ENCODE results near the gene ZNF653. TPM values are rescaled to one million over a fixed set of nuclear protein-coding genes. Genes with fewer than 3 reads are reported as not detected.

The ZNF653 gene
- total and polyA plus RNA-seq, 12 donors, result 2.3 to 7.8 (median 4.2) TPM

DNA sequence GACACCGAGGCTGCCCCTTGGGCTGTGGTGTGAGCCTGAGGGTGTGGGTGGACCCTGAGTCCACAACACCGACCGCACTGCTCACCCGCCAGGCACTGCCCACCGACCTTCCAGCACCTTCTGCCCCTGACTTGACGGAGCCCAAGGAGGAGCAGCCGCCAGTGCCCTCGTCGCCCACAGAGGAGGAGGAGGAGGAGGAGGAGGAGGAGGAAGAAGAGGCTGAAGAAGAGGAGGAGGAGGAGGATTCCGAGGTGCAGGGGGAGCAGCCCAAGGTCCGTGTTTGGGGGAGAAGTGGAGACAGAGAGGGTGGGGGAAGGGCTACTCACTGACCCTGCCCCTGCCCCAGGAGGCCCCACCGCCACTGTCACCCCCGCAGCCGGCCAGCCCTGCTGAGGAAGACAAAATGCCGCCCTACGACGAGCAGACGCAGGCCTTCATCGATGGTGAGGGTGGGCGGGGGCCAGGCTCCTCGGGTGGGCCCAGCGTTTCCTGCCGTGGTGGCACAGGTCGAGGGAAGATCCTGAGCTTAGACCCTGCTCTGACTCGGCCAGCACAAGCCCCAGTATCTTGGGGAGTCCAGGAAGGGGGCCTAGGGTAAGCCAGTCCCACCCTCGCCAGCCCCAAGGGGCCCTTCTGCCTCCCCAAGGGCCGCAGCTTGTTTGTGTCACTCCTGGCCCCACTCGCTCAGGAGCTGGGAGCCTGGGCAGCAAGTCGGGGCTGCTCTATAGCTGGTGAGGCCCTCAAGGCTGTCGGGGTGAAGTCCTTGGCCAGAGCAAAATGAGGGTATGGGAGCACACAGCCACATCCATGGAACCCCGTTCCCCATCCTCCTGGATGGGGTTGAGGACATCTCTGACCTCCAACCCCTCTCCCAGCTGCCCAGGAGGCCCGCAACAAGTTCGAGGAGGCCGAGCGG lies 58.0 kb downstream of the ZNF653 start:
- no peaks in the 10 kb centered on the region for H3K9me3 ChIP-seq
- ATAC-seq, result peak in 2 of 8 donors; percentile 5 to 12
- H3K4me3 ChIP-seq, result no peak overlapping the region
- H3K27me3 ChIP-seq, result peaks cover 0 to 3% (median 0%) of the 10 kb centered on the region in 7 donors
- no peak overlapping the region for H3K27ac ChIP-seq
- peaks cover 0 to 27% (median 0%) of the 10 kb centered on the region in 9 donors for H3K4me1 ChIP-seq
- intact Hi-C loops (cut with DNase I), result loop anchor here in 6 of 10 donors (2.0 to 10.0 kb wide), 4 partner anchors 70 to 155 kb away; partner anchors contain the start of gene TSPAN16 (in 2 of the 6)
- DNase-seq, result no peak
- TF ChIP-seq, protein P1, sequence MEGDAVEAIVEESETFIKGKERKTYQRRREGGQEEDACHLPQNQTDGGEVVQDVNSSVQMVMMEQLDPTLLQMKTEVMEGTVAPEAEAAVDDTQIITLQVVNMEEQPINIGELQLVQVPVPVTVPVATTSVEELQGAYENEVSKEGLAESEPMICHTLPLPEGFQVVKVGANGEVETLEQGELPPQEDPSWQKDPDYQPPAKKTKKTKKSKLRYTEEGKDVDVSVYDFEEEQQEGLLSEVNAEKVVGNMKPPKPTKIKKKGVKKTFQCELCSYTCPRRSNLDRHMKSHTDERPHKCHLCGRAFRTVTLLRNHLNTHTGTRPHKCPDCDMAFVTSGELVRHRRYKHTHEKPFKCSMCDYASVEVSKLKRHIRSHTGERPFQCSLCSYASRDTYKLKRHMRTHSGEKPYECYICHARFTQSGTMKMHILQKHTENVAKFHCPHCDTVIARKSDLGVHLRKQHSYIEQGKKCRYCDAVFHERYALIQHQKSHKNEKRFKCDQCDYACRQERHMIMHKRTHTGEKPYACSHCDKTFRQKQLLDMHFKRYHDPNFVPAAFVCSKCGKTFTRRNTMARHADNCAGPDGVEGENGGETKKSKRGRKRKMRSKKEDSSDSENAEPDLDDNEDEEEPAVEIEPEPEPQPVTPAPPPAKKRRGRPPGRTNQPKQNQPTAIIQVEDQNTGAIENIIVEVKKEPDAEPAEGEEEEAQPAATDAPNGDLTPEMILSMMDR (IDR thresholded peaks at IDR 0.05), result no peak
- 90 to 91% methylated on average over 33 to 35 of the region's 35 CpGs for WGBS, 2 donors
- H3K36me3 ChIP-seq, result peaks cover 0 to 84% (median 35%) of the 10 kb centered on the region in 9 donors

DNA sequence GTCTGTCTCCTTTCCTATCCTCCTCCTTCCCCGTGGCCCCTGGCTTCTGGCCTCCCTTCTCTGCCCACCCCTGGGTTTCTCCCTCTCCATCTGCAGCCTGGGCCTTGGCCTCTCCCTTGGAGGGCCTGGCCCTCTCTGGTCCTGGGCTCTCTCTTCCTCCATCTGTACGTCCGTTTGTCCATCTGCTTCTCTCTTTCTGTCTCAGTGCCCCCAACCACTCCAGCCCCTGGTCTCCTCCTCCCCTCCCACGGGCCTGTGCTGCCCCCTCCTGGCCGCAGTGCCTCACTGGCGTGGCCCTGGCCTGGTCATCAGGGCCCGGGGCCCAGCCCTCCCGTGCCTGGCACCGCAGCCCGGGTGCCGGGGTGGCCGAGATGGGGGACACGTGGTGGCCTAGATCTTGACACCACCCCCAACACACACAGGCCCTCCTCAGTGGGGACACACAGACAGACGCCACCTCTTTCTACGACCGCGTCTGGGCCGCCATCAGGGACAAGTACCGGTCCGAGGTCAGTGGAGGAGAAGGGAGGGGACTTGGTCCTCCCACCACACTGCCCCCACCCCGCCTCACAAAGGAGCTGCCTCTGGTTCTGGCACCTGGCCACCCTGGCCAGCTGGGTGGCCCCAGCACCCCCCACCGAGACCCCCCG lies 58.9 kb downstream of the ZNF653 start:
- Histone ChIP-seq H3K36me3 (peaks cover 0 to 93% (median 39%) of the 10 kb centered on the region in 9 donors), H3K9me3 (no peaks in the 10 kb centered on the region), H3K4me3 (no peak overlapping the region), H3K27me3 (no peaks in the 10 kb centered on the region), H3K4me1 (peaks cover 0 to 20% (median 0%) of the 10 kb centered on the region in 9 donors), H3K27ac (no peak overlapping the region)
- ATAC-seq, result peak; percentile 72 to 80 (median 76)
- intact Hi-C loops (cut with DNase I), result loop anchor here in 7 of 10 donors (1.0 to 10.0 kb wide), 5 partner anchors 69 to 154 kb away; partner anchors contain the start of gene TSPAN16 (in 2 of the 7)
- peak; percentile 39 to 74 for DNase-seq
- TF ChIP-seq, protein P1 (IDR thresholded peaks at IDR 0.05), result peak; percentile 59 to 81 (median 74)
- WGBS, 2 donors, result 70 to 71% methylated on average over 23 of the region's 23 CpGs

GRCh38 chr19:11446271-11446651 lies 59.4 kb downstream of the ZNF653 start:
- TF ChIP-seq, protein P1 (IDR thresholded peaks at IDR 0.05), result no peak
- WGBS, 2 donors, result 89% methylated on average over 14 of the region's 14 CpGs
- H3K36me3 ChIP-seq, result peaks cover 0 to 98% (median 45%) of the 10 kb centered on the region in 9 donors
- DNase-seq (no peak), ATAC-seq (peak in 1 of 8 donors; percentile 4)
- no peaks in the 10 kb centered on the region for H3K27me3 ChIP-seq
- H3K27ac ChIP-seq, result no peak overlapping the region
- intact Hi-C loops (cut with DNase I), result loop anchor here in 7 of 10 donors (1.0 to 10.0 kb wide), 5 partner anchors 69 to 154 kb away; partner anchors contain the start of gene TSPAN16 (in 2 of the 7)
- peaks cover 0 to 15% (median 0%) of the 10 kb centered on the region in 9 donors for H3K4me1 ChIP-seq
- H3K4me3 ChIP-seq, result no peak overlapping the region
- no peaks in the 10 kb centered on the region for H3K9me3 ChIP-seq

GRCh38 chr19:11445141-11445540 lies 60.5 kb downstream of the ZNF653 start:
- no peak for ATAC-seq
- Histone ChIP-seq H3K27ac (no peak overlapping the region), H3K4me1 (peaks cover 0 to 15% (median 0%) of the 10 kb centered on the region in 9 donors), H3K36me3 (peaks cover 0 to 100% (median 56%) of the 10 kb centered on the region in 9 donors), H3K27me3 (no peaks in the 10 kb centered on the region), H3K9me3 (no peaks in the 10 kb centered on the region), H3K4me3 (no peak overlapping the region)
- TF ChIP-seq, protein P1 (IDR thresholded peaks at IDR 0.05), result no peak
- no peak for DNase-seq
- 90 to 93% methylated on average over 13 of the region's 13 CpGs for WGBS, 2 donors
- intact Hi-C loops (cut with DNase I), result loop anchor here in 5 of 10 donors (5.0 to 10.0 kb wide), 3 partner anchors 68 to 153 kb away; partner anchors contain the start of gene TSPAN16 (in 2 of the 5)
